Activated CD8-positive, alpha-beta T cell treated with anti-CD3 and anti-CD28 coated beads for 36 hours (primary cell): ENCODE data around the gene ACSL5. TPM values are rescaled to one million over a fixed set of nuclear protein-coding genes. Genes with fewer than 3 reads are reported as not detected.

Experiments
- ATAC-seq: fragments of 200-7000 bp; cut with Tn5 transposase; one replicate; pipeline ENCODE4 v1.10.0; 2021; ENCODE audit warnings: mild to moderate bottlenecking, moderate library complexity
- CTCF ChIA-PET: fragments of 350-600 bp; sonication (Branson Sonifier 250); formaldehyde crosslinking; loops from one replicate; lab custom pipeline; 2021; ENCODE audit warnings: antibody characterized with exemption; lab: Charles Lee
- POLR2A ChIA-PET: fragments of 350-600 bp; sonication (Branson Sonifier 250); formaldehyde crosslinking; loops from one replicate; lab custom pipeline; 2021; ENCODE audit warnings: antibody characterized with exemption; lab: Charles Lee
- DNase-seq: peaks from one replicate; pipeline ENCODE4 v3.0.0-alpha.2; 2020
- H3K27ac Mint-ChIP-seq: one replicate; pipeline ENCODE4 v1.8.0; 2021; ENCODE audit warnings: mild to moderate bottlenecking, mixed read lengths
- H3K27me3 Mint-ChIP-seq: one replicate; pipeline ENCODE4 v1.8.0; 2021; ENCODE audit warnings: mixed read lengths
- H3K36me3 Mint-ChIP-seq: one replicate; pipeline ENCODE4 v1.8.0; 2021; ENCODE audit warnings: low read depth, mixed read lengths
- H3K4me1 Mint-ChIP-seq: one replicate; pipeline ENCODE4 v1.8.0; 2021; ENCODE audit warnings: low read depth, mixed read lengths
- H3K4me3 Mint-ChIP-seq: one replicate; pipeline ENCODE4 v1.8.0; 2021; ENCODE audit warnings: mild to moderate bottlenecking, moderate library complexity, mixed read lengths
- H3K9me3 Mint-ChIP-seq: one replicate; pipeline ENCODE4 v1.8.0; 2021; ENCODE audit warnings: mixed read lengths
- CTCF ChIP-seq: fragments of 200-600 bp; IDR thresholded peaks from one replicate; pipeline ENCODE4 v1.8.0; 2022; ENCODE audit warnings: antibody characterized with exemption, mild to moderate bottlenecking
- intact Hi-C: fragments of 100-400 bp; cut with micrococcal nuclease; formaldehyde crosslinking; loops from one replicate; pipeline ENCODE4 v1.10.0; 2022
- total RNA-seq, 2 experiments: library from RNA; stranded (reverse); gene quantifications; one replicate each; pipeline ENCODE4 v1.2.3, GENCODE V29; 2021

The ACSL5 gene
- total RNA-seq, 2 experiments from 2014 or later: 33.7 to 34.1 TPM

GRCh38 chr10:112447620-112447928, 73.7 kb downstream of the ACSL5 start:
- Mint-ChIP-seq H3K27me3 (no peaks in the 10 kb centered on the region), H3K36me3 (peaks cover 29% of the 10 kb centered on the region), H3K4me1 (peaks cover 47% of the 10 kb centered on the region), H3K4me3 (peak overlapping the region; percentile 88), H3K27ac (peak overlapping the region; percentile 92), H3K9me3 (no peaks in the 10 kb centered on the region)
- intact Hi-C loops: no loop called here
- TF ChIP-seq CTCF: no peak
- ChIA-PET POLR2A (interaction anchor here (0.7 to 2.9 kb wide), 11 partner anchors 9 to 327 kb away, joined by 3 to 33 read pairs (median 4); partner anchors contain the start of gene ACSL5), CTCF (interaction anchor here (1.2 to 1.9 kb wide), 2 partner anchors 12 to 25 kb away, joined by 7 to 10 read pairs; no protein-coding TSS in a partner anchor)
- ATAC-seq (no peak), DNase-seq (no peak)

GRCh38 chr10:112448888-112449287, 75.0 kb downstream of the ACSL5 start:
- Mint-ChIP-seq H3K9me3 (no peaks in the 10 kb centered on the region), H3K36me3 (peaks cover 28% of the 10 kb centered on the region), H3K27ac (no peak overlapping the region), H3K4me1 (peaks cover 40% of the 10 kb centered on the region), H3K27me3 (no peaks in the 10 kb centered on the region), H3K4me3 (peak overlapping the region; percentile 88)
- CTCF ChIA-PET: interaction anchor here (1.2 kb wide), 2 partner anchors 8 to 23 kb away, joined by 3 to 4 read pairs; no protein-coding TSS in a partner anchor
- no peak for TF ChIP-seq CTCF
- DNase-seq (no peak), ATAC-seq (no peak)
- intact Hi-C loops: no loop called here
- POLR2A ChIA-PET: no interaction called here

GRCh38 chr10:112454910-112455779, 81.2 kb downstream of the ACSL5 start:
- H3K4me3 Mint-ChIP-seq: peak overlapping the region; percentile 16

GRCh38 chr10:112456533-112456932, 82.6 kb downstream of the ACSL5 start:
- Mint-ChIP-seq H3K27me3 (no peaks in the 10 kb centered on the region), H3K27ac (no peak overlapping the region), H3K4me1 (peaks cover 28% of the 10 kb centered on the region), H3K4me3 (no peak overlapping the region), H3K36me3 (peaks cover 13% of the 10 kb centered on the region), H3K9me3 (no peaks in the 10 kb centered on the region)
- ChIA-PET CTCF (interaction anchor here (0.6 to 2.3 kb wide), 7 partner anchors 8 to 22 kb away, joined by 3 to 19 read pairs (median 4); partner anchors contain the start of genes VTI1A and ZDHHC6), POLR2A (interaction anchor here (0.6 to 2.3 kb wide), 5 partner anchors 8 to 74 kb away, joined by 3 to 12 read pairs (median 4); partner anchors contain the start of genes VTI1A and ZDHHC6)
- intact Hi-C loops: no loop called here
- TF ChIP-seq CTCF: peak; percentile 35
- DNase-seq (peak; percentile 21), ATAC-seq (no peak)

More at GRCh38 chr10:112454910-112455779, 81.2 kb downstream of the ACSL5 start:
- ATAC-seq: no peak
- CTCF ChIA-PET: interaction anchor here (0.9 to 2.3 kb wide), 2 partner anchors 16 to 69 kb away, joined by 3 to 19 read pairs; no protein-coding TSS in a partner anchor
- intact Hi-C loops: no loop called here
- Mint-ChIP-seq H3K36me3 (peaks cover 10% of the 10 kb centered on the region), H3K4me1 (peaks cover 23% of the 10 kb centered on the region), H3K27me3 (no peaks in the 10 kb centered on the region), H3K27ac (peak overlapping the region; percentile 87), H3K9me3 (no peaks in the 10 kb centered on the region)
- POLR2A ChIA-PET: interaction anchor here (0.8 to 2.3 kb wide), 5 partner anchors 8 to 80 kb away, joined by 3 to 12 read pairs (median 3); partner anchors contain the start of genes VTI1A and ZDHHC6
- no peak for DNase-seq
- no peak for TF ChIP-seq CTCF
